Right lung (tissue), 10 donors: ENCODE data around the gene IGSF22. TPM values are rescaled to one million over a fixed set of nuclear protein-coding genes. Genes with fewer than 3 reads are reported as not detected.

Experiments used
- DNase-seq, 2 donors: peaks; one replicate each; pipeline ENCODE4 v3.0.0-alpha.2; 2013
- long read RNA-seq, 8 donors: transcript quantifications; one replicate each; lab custom pipeline, GENCODE V29; 2026
- polyA plus RNA-seq, 5 donors: library from polyadenylated mRNA; unstranded; fragments of 120-200 nt; gene quantifications; one replicate each; pipeline versions ENCODE4 v1.2.1 to v1.2.3, GENCODE V29; 2013; ENCODE audit warnings: inconsistent platforms in 1 of 5, low replicate concordance in 1 of 5; ENCODE audit not compliant: insufficient read length in 5 of 5, insufficient read depth in 1 of 5

IGSF22 gene
- polyA plus RNA-seq = 1 to 10 TPM in 4 of 5 donors, under 1 TPM in 1; 0.82 to 1.5 (median 1.2) TPM
- long read RNA-seq, donor 1 = 0 reads
- long read RNA-seq, donor 2 = 0 reads
- long read RNA-seq, donor 3 = 0 reads
- long read RNA-seq, donor 4 = 0 reads
- long read RNA-seq, donor 5 = 0 reads
- long read RNA-seq, donor 6 = 0 reads
- long read RNA-seq, donor 7 = 0 reads
- long read RNA-seq, donor 8 = 0 reads

DNA sequence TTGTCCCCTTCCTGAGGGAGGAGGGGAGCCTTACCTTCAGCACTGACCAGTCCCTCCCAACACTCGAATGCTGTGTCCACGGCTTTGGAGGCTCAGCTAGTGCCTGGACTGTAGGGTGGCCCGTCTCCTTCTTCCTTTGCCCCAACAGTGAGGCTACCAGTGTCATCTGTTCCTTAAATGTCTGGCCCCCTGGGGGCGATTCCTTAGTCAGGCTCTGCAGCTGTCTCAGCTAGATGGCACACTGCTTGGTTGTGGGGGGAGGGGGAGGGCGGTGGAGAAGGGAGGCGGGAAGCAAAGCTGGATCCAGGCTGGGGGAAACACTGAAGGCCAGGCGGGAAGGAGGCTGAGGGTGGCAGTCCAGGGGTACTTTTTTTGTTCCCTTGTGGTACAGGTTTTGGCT is at the start of gene IGSF22:
Gene IGSF22, minus strand, starts transcription at position 149 of the 400 bp plus-strand sequence. CDS start 1,952 bp downstream, outside the sequence.
- no peak for DNase-seq

- no peak for DNase-seq
These were observed 48.8 kb upstream of the IGSF22 start for GRCh38 chr11:18774801-18775200.

GRCh38 chr11:18773681-18774080 is 47.7 kb upstream of the IGSF22 start:
- DNase-seq = no peak

DNA sequence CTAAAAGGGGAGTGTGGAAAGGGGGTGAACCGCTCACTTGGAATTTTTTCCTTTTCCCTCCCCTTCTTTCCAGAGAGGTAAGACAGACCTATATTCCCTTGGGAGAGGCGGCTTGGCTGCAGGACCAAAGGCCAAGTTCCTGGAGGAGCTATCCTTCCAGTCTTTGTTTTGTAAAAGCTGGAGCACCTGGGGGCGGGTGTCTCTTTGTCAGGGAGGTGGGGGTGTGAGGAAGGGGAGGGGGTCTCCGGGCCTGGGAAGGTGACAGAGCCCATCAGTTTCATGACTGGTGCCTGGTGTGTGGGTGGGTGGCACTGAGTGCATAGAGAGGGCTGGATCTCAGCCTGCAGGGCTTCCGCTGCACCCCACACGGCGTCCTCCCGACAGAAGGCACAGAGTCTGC is 47.1 kb upstream of the IGSF22 start:
- DNase-seq = no peak

DNA sequence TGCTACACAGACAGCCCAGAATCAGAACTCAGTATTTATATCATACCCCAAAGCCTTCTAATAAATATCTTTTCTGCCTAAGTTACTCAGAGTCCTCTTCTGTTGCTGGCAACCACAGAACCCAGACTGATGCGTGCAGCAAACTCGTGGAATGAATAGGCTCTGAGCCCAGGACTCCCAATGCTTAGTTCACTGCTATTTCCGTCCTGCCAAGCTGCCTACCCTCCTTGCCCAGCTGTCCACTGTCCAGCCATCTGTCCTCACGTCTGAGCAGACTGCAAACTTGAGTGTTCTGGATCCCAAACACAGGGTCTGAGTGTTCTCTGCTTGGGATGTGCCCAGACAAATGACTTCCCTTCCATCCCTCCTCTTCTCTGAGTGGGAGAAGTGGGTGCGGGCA is 46.2 kb upstream of the IGSF22 start:
- no peak for DNase-seq

DNA sequence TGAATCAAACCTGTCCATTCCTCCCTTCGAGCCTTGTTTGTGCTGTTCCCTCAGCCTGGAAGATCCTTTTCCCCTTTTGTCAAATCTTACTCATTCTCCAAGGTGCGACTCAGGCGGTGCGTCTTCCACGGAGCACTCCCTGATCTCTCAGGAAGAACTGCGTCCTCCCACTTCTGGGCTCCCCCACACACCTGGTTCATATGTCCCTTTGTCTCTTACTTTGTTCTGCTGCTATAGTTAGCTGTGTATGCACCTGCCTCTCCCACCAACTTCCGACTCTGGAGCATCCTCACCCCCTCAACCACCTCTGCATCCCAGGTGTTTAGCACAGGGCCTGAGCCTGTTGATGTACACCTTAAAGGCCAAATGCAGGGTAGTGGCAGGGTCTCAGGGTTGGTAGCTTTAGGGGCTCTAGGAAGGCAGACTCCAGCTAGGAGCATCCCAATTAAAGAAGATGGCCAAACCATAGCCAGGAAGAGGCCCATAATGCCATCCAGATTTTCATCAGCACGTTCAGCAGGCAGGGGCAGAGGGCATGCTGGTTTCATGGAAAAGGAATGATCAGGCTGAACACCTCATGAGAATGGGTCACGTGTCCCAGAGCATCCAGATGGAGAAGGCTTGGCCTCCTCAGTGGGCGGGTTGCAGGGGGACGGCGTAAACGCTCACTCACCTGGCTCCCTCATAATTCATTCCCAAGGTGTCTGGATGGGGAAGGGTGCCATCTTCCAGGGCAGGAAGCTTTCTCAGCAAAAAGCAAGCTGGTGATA is 45.5 kb upstream of the IGSF22 start:
- no peak for DNase-seq

GRCh38 chr11:18770479-18771125 is 44.6 kb upstream of the IGSF22 start:
- no peak for DNase-seq

DNA sequence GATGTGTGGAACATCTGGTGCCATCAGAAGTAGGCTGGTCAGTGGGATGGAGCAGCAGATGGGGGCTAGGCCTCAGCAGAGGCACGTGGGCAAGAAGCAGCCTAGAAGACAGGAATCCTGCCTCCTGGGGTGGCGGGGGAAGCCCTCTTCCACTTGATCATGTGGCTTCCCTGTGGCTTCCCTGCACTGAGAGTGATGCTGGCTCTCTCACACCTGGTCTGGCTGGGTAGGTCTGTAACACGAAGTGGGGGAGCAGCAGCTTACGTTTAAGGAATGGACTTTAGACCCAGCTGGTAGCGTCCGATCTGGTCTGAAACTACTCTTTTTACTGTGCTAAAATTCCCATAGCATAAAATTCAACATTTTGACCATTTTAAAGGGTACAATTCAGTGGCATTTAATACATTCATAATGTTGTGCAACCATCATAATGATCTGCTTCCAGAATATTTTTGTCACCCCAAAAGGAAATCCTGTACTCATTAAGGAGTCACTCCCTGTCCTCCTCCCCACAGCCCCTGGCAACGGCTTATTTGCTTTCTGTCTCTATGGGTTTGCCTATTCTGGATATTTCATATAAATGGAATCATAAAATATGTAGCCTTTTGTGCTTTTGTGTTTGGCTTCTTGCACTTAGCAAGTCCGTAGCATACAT is 43.9 kb upstream of the IGSF22 start:
- no peak for DNase-seq

GRCh38 chr11:18768978-18769377 is 43.0 kb upstream of the IGSF22 start:
- no peak for DNase-seq

- DNase-seq = no peak
These were observed 42.5 kb upstream of the IGSF22 start for GRCh38 chr11:18768472-18768901.

GRCh38 chr11:18766015-18766414 is 40.0 kb upstream of the IGSF22 start:
- no peak for DNase-seq

- DNase-seq = peak in 1 of 2 donors; percentile 3
These were observed 39.6 kb upstream of the IGSF22 start for GRCh38 chr11:18765554-18765953.

GRCh38 chr11:18761741-18762140 is 35.8 kb upstream of the IGSF22 start:
- DNase-seq = no peak

GRCh38 chr11:18761144-18761543 is 35.2 kb upstream of the IGSF22 start:
- no peak for DNase-seq

DNA sequence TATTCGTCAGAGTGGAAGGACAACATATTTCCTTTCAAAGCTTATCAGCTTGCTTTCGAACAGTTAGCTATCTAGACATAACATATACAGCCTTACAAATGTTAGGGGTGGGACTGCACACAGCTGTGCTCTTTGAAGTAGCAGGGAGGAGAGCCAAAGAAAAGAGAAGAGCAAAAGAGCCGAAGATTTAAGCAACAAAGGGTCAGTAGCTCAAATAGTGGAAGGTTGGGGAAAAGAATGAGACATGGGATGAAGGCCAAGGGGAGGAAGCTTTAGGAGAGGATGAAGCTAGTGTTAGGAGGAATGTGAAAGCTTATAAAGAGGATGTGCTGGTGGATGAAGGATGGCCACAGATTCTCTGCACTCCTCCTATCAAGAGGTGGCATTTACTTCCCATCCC is 31.8 kb upstream of the IGSF22 start:
- peak; percentile 29 to 40 for DNase-seq

DNA sequence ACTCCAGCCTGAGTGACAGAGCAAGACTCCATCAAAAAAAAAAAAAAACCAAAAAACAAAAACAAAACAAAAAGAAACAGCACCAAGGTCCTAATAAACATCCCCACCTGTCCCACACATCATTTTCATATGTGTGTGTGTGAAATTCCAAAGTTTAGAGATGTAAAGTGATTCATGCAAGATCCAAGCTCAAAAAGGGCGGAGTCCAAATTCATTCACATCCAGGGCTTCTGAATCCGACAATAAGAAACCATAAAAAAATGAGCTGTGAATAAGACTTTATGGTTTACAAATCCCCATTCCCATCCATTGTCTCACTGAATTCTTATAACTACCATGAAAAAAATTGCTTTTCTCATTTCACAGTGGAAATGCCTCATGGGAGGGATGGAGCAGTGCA is 30.9 kb upstream of the IGSF22 start:
- no peak for DNase-seq

GRCh38 chr11:18754308-18754707 is 28.3 kb upstream of the IGSF22 start:
- DNase-seq = no peak

DNA sequence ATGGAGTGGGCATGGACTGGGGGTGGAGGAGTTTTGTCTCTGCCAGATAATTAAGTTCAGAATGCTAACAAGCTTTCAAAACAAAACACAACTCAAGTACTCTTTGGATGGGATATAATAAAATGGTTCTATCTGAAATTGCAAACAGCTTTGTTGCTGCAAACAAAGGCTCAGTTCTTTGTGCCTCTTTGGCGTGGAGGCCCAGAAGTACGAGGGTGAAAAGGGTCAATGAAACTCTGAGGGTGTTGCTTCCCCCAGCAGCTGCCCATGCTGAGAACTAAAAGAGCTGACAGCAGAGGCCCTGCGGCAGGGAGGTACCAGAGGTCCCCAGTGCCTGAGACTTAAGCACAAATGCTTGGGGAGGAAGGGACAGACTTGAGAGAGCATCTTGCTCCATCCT is 26.5 kb upstream of the IGSF22 start:
- DNase-seq = no peak

- DNase-seq = no peak
These were observed 25.0 kb upstream of the IGSF22 start for GRCh38 chr11:18750944-18751343.

GRCh38 chr11:18749681-18750319 is 23.8 kb upstream of the IGSF22 start:
- no peak for DNase-seq

DNA sequence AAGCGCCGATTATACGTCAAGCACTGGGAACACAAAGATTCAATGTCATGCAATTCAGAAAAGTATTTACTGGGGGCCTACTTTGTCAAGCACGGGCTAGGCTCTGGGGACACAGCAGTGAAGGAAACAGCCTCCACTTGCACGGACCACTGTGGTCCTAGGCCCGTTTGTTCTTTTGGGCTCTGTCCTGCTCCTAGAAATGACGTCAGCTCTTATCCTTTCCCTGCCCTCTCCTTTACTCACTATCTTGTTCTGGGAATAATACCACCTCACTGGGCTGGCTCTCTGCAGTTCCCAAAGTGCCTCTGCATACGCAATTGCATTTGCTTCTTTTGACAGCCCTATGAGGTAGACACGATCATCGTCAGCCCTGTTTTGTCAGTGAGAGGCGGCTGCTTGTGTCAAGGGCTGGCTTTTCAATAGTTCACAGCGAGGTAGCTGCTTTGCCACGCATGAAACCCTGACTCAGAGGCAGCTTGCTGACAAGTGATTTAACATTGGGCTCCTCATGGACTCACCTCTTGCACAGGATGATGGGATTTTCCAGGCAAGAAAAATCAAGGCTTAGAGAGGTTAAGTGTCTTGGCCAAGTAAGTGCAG is 22.9 kb upstream of the IGSF22 start:
- DNase-seq = no peak
